Epithelial cell of esophagus (primary cell): ENCODE data around the gene UBN1.

Experiments
- DNase-seq: peaks from one replicate; pipeline ENCODE4 v3.0.0; 2010; ENCODE audit warnings: low read depth
- H3K4me3 ChIP-seq: 2 replicates; pipeline ENCODE4 v1.5.1; 2011; ENCODE audit warnings: mild to moderate bottlenecking, low read length, control low read depth
- CTCF ChIP-seq: IDR thresholded peaks from 2 replicates; pipeline ENCODE4 v1.5.1; 2011; ENCODE audit warnings: low read depth, mild to moderate bottlenecking, low read length, control low read depth, inconsistent platforms; ENCODE audit not compliant: insufficient read depth; ENCODE audit errors: missing control alignments

UBN1 gene

GRCh38 chr16:4918781-4919251, 71.5 kb downstream of the UBN1 start:
- peak; percentile 67 for DNase-seq
- H3K4me3 ChIP-seq = no peak overlapping the region
- TF ChIP-seq CTCF = no peak

GRCh38 chr16:4920826-4921225, 73.5 kb downstream of the UBN1 start:
- no peak for TF ChIP-seq CTCF
- H3K4me3 ChIP-seq = no peak overlapping the region
- DNase-seq = no peak

DNA sequence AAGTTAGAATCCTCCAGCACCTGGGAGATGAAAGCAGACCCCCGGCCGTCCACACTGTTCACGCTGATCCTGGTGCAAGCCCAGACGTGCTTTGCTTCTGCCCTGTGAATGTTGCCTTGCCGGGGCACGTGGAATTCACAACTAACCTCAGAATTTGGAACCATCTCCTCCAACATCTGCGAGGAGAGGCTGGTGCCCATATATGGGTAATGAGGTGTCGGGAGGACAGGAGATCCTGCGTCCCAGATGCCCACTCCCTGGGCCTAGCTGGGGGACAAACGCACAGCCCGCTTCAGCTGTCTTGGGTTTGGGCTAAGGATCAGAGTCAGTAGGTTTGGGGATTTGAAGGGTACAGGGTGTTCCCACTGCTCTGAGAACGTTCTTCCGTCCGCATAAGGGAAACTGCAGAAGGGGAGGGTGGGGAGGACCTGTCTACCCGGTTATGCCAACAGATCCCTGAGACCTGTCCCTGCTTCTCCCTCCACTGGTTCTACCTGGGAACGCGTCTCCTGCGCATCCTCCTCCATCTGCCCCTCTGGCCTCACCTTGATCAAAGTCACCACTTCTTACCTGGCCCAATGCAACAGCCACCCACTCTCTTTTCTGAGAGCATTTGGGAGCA, 75.6 kb downstream of the UBN1 start:
- H3K4me3 ChIP-seq = peak overlapping the region; percentile 19
- DNase-seq = peak; percentile 77
- TF ChIP-seq CTCF = peak; percentile 50

DNA sequence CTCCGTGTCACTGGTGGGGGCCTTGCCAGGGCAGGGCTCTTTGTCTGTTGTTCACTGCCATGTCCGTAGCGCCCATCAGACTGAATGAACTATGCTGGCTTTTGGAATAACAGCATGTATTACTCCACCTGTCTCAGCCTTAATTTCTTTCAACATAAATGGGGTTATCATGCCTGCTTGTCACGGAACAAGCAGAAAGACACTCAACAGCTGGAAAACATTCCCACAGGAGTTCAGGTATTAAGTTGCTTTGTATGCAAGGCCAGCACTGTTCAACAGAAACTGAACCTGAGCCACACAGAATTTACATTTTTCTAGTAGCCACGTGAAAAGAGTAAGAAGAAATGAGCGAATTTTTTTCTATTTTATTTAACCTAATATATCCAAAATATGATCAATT, 76.6 kb downstream of the UBN1 start:
- DNase-seq = no peak
- TF ChIP-seq CTCF = no peak
- H3K4me3 ChIP-seq = no peak overlapping the region

DNA sequence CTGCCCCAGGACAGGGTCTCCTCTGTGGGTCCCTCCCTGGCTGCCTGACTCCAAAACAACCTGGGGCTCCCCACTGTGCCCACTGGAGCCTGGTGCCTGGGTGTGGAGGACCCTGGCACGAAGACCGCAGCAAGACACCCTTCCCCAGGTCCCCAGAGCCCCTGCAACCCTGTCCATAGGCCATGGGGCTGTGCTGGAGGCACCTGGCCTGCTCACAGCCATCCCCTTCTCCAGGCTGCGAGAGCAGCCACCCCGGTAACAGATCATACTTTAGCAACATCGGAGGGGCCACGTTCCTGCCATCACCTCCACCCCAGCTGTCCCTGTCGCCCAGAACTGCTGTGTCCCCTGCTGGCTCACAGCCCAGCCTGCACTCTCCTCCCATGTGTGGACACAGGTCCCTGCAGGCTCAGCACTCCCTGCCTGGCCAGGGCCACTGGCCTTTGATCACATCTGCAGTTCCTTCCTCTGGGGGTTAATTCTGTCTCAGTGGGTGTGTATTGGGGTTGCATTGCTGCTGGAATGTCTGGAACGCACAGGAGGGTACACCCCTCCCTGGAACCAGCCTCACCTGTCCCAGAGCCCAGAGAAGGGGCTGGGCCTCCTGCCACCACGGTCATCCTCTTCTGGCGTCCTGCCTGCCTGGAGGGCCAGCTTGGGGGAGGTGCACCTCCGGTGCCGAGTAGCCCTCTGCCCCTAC, 77.5 kb downstream of the UBN1 start:
- DNase-seq = peak; percentile 57
- H3K4me3 ChIP-seq = peak overlapping the region; percentile 7

GRCh38 chr16:4925293-4925607, 78.0 kb downstream of the UBN1 start:
- TF ChIP-seq CTCF = no peak
- H3K4me3 ChIP-seq = no peak overlapping the region
- no peak for DNase-seq

More for the DNA sequence above, 77.5 kb downstream of the UBN1 start:
- no peak for TF ChIP-seq CTCF

GRCh38 chr16:4925791-4926190, 78.5 kb downstream of the UBN1 start:
- H3K4me3 ChIP-seq = no peak overlapping the region
- DNase-seq = no peak
- no peak for TF ChIP-seq CTCF
